Caco-2 (cell line): ENCODE results near the gene TTBK2. TPM values are rescaled to one million over a fixed set of nuclear protein-coding genes. Genes with fewer than 3 reads are reported as not detected.
"Not testable (repeated sequence)": the region's sequence is repeated elsewhere in the genome, so short reads cannot be mapped to it uniquely, and the experiment has no call there.

Source experiments
- BruUV-seq: library from RNA; stranded (reverse); fragments of 400-500 nt; replicated peaks from 2 replicates; lab custom pipeline; 2021; lab: Mats Ljungman, UMichigan
- CTCF ChIA-PET: fragments of 300-600 bp; sonication (Branson Sonifier 250); formaldehyde crosslinking; loops from one replicate; lab custom pipeline; 2022; ENCODE audit warnings: antibody characterized with exemption; lab: Charles Lee
- POLR2A ChIA-PET: fragments of 300-600 bp; sonication (Branson Sonifier 250); formaldehyde crosslinking; loops from one replicate; lab custom pipeline; 2022; ENCODE audit warnings: antibody characterized with exemption; lab: Charles Lee
- DNase-seq, 2 experiments: peaks; one replicate each; pipeline versions ENCODE4 v3.0.0 to v3.0.0-alpha.2; 2020 to 2022
- H3K27me3 ChIP-seq: replicated peaks from 2 replicates; pipeline ENCODE4 v1.6.0; 2011; ENCODE audit warnings: low read length; ENCODE audit not compliant: control insufficient read depth, insufficient read depth
- H3K36me3 ChIP-seq: 2 replicates; pipeline ENCODE4 v1.5.1; 2011; ENCODE audit warnings: low read length; ENCODE audit not compliant: control insufficient read depth, insufficient read depth
- H3K4me1 ChIP-seq: fragments of 250-450 bp; sonication (Bioruptor Pico); 2 replicates; pipeline ENCODE4 v1.5.1; 2020; ENCODE audit warnings: mild to moderate bottlenecking
- H3K4me3 ChIP-seq: 2 replicates; pipeline ENCODE4 v1.5.1; 2011; ENCODE audit warnings: low read depth, mild to moderate bottlenecking, control low read depth, low read length
- H3K9me3 ChIP-seq: fragments of 250-450 bp; sonication (Bioruptor Pico); 2 replicates; pipeline ENCODE4 v1.5.1; 2020; ENCODE audit warnings: mild to moderate bottlenecking, moderate library complexity
- H3K27ac Mint-ChIP-seq: one replicate; pipeline ENCODE4 v1.8.0; 2022; ENCODE audit warnings: mixed read lengths; ENCODE audit not compliant: unreplicated experiment
- H3K27me3 Mint-ChIP-seq: one replicate; pipeline ENCODE4 v1.8.0; 2022; ENCODE audit warnings: mixed read lengths; ENCODE audit not compliant: insufficient read depth, unreplicated experiment
- H3K36me3 Mint-ChIP-seq: one replicate; pipeline ENCODE4 v1.8.0; 2022; ENCODE audit warnings: mild to moderate bottlenecking, mixed read lengths; ENCODE audit not compliant: insufficient read depth, unreplicated experiment
- H3K4me1 Mint-ChIP-seq: one replicate; pipeline ENCODE4 v1.8.0; 2022; ENCODE audit warnings: low read depth, mixed read lengths; ENCODE audit not compliant: unreplicated experiment
- H3K4me3 Mint-ChIP-seq: one replicate; pipeline ENCODE4 v1.8.0; 2022; ENCODE audit warnings: mild to moderate bottlenecking, moderate library complexity, mixed read lengths; ENCODE audit not compliant: unreplicated experiment
- H3K9me3 Mint-ChIP-seq: one replicate; pipeline ENCODE4 v1.8.0; 2022; ENCODE audit warnings: mixed read lengths; ENCODE audit not compliant: unreplicated experiment
- CTCF ChIP-seq, 2 experiments: fragments of 200-600 bp in 1 of 2; IDR thresholded peaks; 1 replicate in 1 of 2; 2 replicates in 1 of 2; pipeline versions ENCODE4 v1.5.1 to v1.8.0; 2011 to 2022; ENCODE audit warnings: antibody characterized with exemption in 1 of 2, control low read depth in 1 of 2, inconsistent platforms in 1 of 2, low read depth in 1 of 2, low read length in 1 of 2, mild to moderate bottlenecking in 1 of 2, moderate library complexity in 1 of 2; ENCODE audit not compliant: insufficient read depth in 1 of 2, severe bottlenecking in 1 of 2, unreplicated experiment in 1 of 2
- intact Hi-C: fragments of 100-400 bp; cut with micrococcal nuclease; formaldehyde crosslinking; loops from one replicate; pipeline ENCODE4 v1.10.0; 2022; ENCODE audit not compliant: unreplicated experiment
- total RNA-seq: library from RNA; stranded (reverse); gene quantifications from 2 replicates; pipeline ENCODE4 v1.2.3, GENCODE V29; 2022

The TTBK2 gene
- total RNA-seq, 1 experiment from 2014 or later, result 10.1 TPM

- Histone ChIP-seq H3K4me1 (no peaks in the 10 kb centered on the region), H3K27me3 (no peaks in the 10 kb centered on the region), H3K4me3 (no peak overlapping the region), H3K9me3 (no peaks in the 10 kb centered on the region), H3K36me3 (peaks cover 2% of the 10 kb centered on the region)
- no peak overlapping the region for H3K4me3 Mint-ChIP-seq
- DNase-seq, result no peak
- no TSS peak for BruUV-seq
- H3K36me3 Mint-ChIP-seq, result peaks cover 27% of the 10 kb centered on the region
- no peak overlapping the region for H3K27ac Mint-ChIP-seq
- intact Hi-C loops, result no loop called here
- ChIA-PET CTCF (interaction anchor here (0.6 kb wide), 1 partner anchor 348 kb away, joined by 7 read pairs; no protein-coding TSS in a partner anchor), POLR2A (no interaction called here)
- no peaks in the 10 kb centered on the region for H3K27me3 Mint-ChIP-seq
- H3K9me3 Mint-ChIP-seq, result no peaks in the 10 kb centered on the region
- no peaks in the 10 kb centered on the region for H3K4me1 Mint-ChIP-seq
- no peak for TF ChIP-seq CTCF (IDR thresholded peaks at IDR 0.05; ENCODE audit: insufficient read depth in 1 of 2, low read depth in 1 of 2, low read length in 1 of 2, severe bottlenecking in 1 of 2, unreplicated experiment in 1 of 2)
Observed at GRCh38 chr15:42954291-42954690, 33.7 kb upstream of the TTBK2 start.

DNA sequence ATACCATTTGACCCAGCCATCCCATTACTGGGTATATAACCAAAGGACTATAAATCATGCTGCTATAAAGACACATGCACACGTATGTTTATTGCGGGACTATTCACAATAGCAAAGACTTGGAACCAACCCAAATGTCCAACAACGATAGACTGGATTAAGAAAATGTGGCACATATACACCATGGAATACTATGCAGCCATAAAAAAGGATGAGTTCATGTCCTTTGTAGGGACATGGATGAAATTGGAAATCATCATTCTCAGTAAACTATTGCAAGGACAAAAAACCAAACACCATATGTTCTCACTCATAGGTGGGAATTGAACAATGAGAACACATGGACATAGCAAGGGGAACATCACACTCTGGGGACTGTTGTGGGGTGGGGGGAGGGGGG, 28.3 kb upstream of the TTBK2 start:
- not testable (repeated sequence) for H3K4me1 Mint-ChIP-seq, H3K36me3 ChIP-seq, H3K9me3 Mint-ChIP-seq

GRCh38 chr15:42940527-42940926, 19.9 kb upstream of the TTBK2 start:
- Mint-ChIP-seq H3K9me3 (no peaks in the 10 kb centered on the region), H3K27ac (no peak overlapping the region), H3K36me3 (peaks cover 15% of the 10 kb centered on the region), H3K4me3 (no peak overlapping the region), H3K27me3 (no peaks in the 10 kb centered on the region), H3K4me1 (no peaks in the 10 kb centered on the region)
- BruUV-seq, result no TSS peak
- no peaks in the 10 kb centered on the region for H3K9me3 ChIP-seq
- TF ChIP-seq CTCF (IDR thresholded peaks at IDR 0.05; ENCODE audit: insufficient read depth in 1 of 2, low read depth in 1 of 2, low read length in 1 of 2, severe bottlenecking in 1 of 2, unreplicated experiment in 1 of 2), result no peak
- intact Hi-C loops, result no loop called here
- no peak for DNase-seq
- H3K27me3 ChIP-seq, result no peaks in the 10 kb centered on the region
- no peaks in the 10 kb centered on the region for H3K36me3 ChIP-seq
- no peaks in the 10 kb centered on the region for H3K4me1 ChIP-seq
- ChIA-PET POLR2A (no interaction called here), CTCF (no interaction called here)
- H3K4me3 ChIP-seq, result no peak overlapping the region

More for the DNA sequence above, 28.3 kb upstream of the TTBK2 start:
- H3K27ac Mint-ChIP-seq, intact Hi-C loops, CTCF ChIA-PET, H3K27me3 Mint-ChIP-seq, H3K4me1 ChIP-seq, POLR2A ChIA-PET, BruUV-seq, H3K9me3 ChIP-seq, DNase-seq, H3K4me3 ChIP-seq, H3K27me3 ChIP-seq, H3K4me3 Mint-ChIP-seq: not testable (repeated sequence)
- H3K36me3 Mint-ChIP-seq, result peaks cover 33% of the 10 kb centered on the region

- H3K27me3 Mint-ChIP-seq, result no peaks in the 10 kb centered on the region
- intact Hi-C loops, result no loop called here
- POLR2A ChIA-PET, result no interaction called here
Observed at GRCh38 chr15:42939841-42940240, 19.3 kb upstream of the TTBK2 start.

More at GRCh38 chr15:42939841-42940240, 19.3 kb upstream of the TTBK2 start:
- no peaks in the 10 kb centered on the region for H3K9me3 Mint-ChIP-seq
- DNase-seq, result no peak
- H3K36me3 Mint-ChIP-seq, result peaks cover 12% of the 10 kb centered on the region
- no peaks in the 10 kb centered on the region for H3K9me3 ChIP-seq
- H3K36me3 ChIP-seq, result no peaks in the 10 kb centered on the region
- no peaks in the 10 kb centered on the region for H3K4me1 ChIP-seq
- no TSS peak for BruUV-seq
- no peak overlapping the region for H3K4me3 Mint-ChIP-seq
- H3K27me3 ChIP-seq, result no peaks in the 10 kb centered on the region
- TF ChIP-seq CTCF (IDR thresholded peaks at IDR 0.05; ENCODE audit: insufficient read depth in 1 of 2, low read depth in 1 of 2, low read length in 1 of 2, severe bottlenecking in 1 of 2, unreplicated experiment in 1 of 2), result no peak
- no peaks in the 10 kb centered on the region for H3K4me1 Mint-ChIP-seq
- no peak overlapping the region for H3K27ac Mint-ChIP-seq
- CTCF ChIA-PET, result no interaction called here
- no peak overlapping the region for H3K4me3 ChIP-seq
